Esophagus (tissue), 2 donors: ENCODE measurements around the gene RAB40C. TPM values are rescaled to one million over a fixed set of nuclear protein-coding genes. Genes with fewer than 3 reads are reported as not detected.

Experiments used
- H3K27ac ChIP-seq, 2 donors: one replicate each; pipeline ENCODE4 v1.5.1; 2013; ENCODE audit warnings: low read depth in 2 of 2, mild to moderate bottlenecking in 2 of 2, inconsistent platforms in 1 of 2, low read length in 1 of 2, moderate library complexity in 1 of 2
- H3K27me3 ChIP-seq, 2 donors: one replicate each; pipeline ENCODE4 v1.6.1; 2013; ENCODE audit warnings: low read length in 2 of 2, control low read depth in 1 of 2, mild to moderate bottlenecking in 1 of 2; ENCODE audit not compliant: insufficient read depth in 2 of 2, control insufficient read depth in 1 of 2
- H3K36me3 ChIP-seq, 2 donors: one replicate each; pipeline ENCODE4 v1.6.1; 2013; ENCODE audit warnings: low read length in 1 of 2; ENCODE audit not compliant: control insufficient read depth in 2 of 2, insufficient read depth in 2 of 2
- H3K4me1 ChIP-seq, 2 donors: one replicate each; pipeline ENCODE4 v1.6.1; 2013; ENCODE audit warnings: low read length in 1 of 2; ENCODE audit not compliant: control insufficient read depth in 2 of 2, insufficient read depth in 2 of 2
- H3K4me3 ChIP-seq, 2 donors: one replicate each; pipeline ENCODE4 v1.5.1; 2013; ENCODE audit warnings: low read length in 2 of 2, mild to moderate bottlenecking in 2 of 2, low read depth in 1 of 2, moderate library complexity in 1 of 2
- H3K9me3 ChIP-seq, 2 donors: one replicate each; pipeline ENCODE4 v1.6.1; 2013; ENCODE audit warnings: mild to moderate bottlenecking in 2 of 2, low read depth in 1 of 2, low read length in 1 of 2, moderate library complexity in 1 of 2; ENCODE audit not compliant: control insufficient read depth in 2 of 2, insufficient read depth in 1 of 2
- WGBS, 2 donors: extraction: QIAGEN DNeasy Blood & Tissue Kit; methylation state at CpG; one replicate each; pipeline ENCODE4 v1.1.7; 2013; 5-methylcytosine and 5-hydroxymethylcytosine counted together
- polyA plus RNA-seq, 2 donors: library from polyadenylated mRNA; stranded (reverse); fragments of 200-250 nt; gene quantifications; one replicate each; pipeline ENCODE4 v1.2.3, GENCODE V29; 2013
- donor health status: healthy with polysubstance abuse.
- donor health status: Bipolar disorder and iron deficiency.

The RAB40C gene
- polyA plus RNA-seq, 2 donors, result 18.1 to 42.4 TPM

DNA sequence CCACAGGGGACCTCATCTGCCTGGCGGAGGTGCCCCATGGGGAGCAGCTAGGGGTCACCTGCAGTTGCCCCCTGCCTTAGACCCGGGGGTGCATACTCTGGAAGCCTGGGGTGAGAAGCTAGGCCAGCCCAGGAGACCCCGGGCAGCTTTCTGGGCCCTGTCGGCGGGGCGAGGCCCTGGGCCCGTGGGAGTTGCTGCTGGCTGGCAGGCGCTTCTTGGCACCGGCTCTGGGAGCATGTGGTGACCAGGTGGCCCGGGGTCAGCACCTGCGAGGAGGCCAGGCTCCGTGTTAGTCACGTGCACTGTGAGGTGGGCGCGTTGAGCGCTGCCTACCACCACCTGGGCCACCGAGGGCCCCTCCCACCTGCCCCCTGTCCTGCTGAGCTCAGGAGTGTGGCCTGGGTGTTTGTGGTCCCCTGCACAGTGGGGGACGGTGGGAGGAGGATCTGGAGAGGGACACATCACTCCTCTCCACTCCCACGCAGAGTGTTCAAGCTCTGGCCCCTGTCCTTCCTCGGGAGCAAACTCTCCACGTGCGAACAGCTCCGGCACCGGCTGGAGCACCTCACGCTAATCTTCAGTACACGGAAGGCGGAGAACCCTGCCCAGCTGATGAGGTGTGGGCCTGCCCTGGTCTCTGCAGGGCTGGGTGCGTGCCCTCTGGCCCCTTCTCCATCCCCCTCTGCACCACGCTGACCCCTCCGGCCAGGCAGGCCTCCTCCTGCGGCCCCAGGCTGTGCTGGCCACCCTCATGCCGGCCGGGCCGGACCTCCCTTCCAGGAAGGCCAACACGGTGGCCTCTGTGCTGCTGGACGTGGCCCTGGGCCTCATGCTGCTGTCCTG, 14.3 kb upstream of the RAB40C start:
- H3K9me3 ChIP-seq, result no peaks in the 10 kb centered on the region
- no peak overlapping the region for H3K4me3 ChIP-seq
- H3K27me3 ChIP-seq, result no peaks in the 10 kb centered on the region
- H3K4me1 ChIP-seq, result peaks cover 0 to 8% of the 10 kb centered on the region in 2 donors
- H3K27ac ChIP-seq, result no peak overlapping the region
- H3K36me3 ChIP-seq, result peaks cover 0 to 25% of the 10 kb centered on the region in 2 donors
- WGBS, 2 donors, result 87 to 91% methylated on average over 36 of the region's 36 CpGs

DNA sequence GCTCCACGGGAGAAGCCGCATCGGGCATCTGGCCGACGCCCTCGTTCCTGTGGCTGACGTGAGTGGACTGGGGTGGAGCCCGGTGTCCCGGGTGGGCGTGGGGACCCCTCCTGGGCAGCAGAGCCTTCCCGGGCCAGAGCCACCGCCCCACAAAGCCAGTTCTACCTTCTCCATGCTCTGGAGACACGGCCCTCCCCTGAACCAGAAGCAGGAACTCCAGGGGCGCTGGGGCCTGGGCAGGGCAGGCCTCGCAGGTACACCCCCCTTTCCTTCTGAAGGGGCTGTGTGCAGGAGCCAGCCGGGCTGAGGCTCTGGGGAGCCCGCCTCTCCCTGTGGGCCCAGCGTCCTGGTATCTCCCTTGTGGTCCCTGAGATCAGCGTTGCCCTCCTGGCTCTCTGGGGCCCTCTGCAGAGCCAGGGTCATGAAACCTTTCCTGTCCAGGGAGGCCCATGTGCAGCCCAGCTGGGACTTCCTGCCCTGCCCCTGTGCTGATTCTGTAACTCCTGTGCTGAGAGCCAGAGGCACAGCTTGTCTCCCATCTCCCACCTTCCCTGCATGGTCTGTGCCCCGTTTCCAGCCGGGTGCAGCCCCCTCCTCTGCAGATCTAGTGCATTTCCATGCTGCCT, 13.6 kb upstream of the RAB40C start:
- WGBS, 2 donors, result 78 to 82% methylated on average over 20 to 21 of the region's 21 CpGs
- H3K9me3 ChIP-seq, result no peaks in the 10 kb centered on the region
- no peak overlapping the region for H3K4me3 ChIP-seq
- peaks cover 0 to 3% of the 10 kb centered on the region in 2 donors for H3K4me1 ChIP-seq
- no peak overlapping the region for H3K27ac ChIP-seq
- H3K36me3 ChIP-seq, result peaks cover 0 to 25% of the 10 kb centered on the region in 2 donors
- H3K27me3 ChIP-seq, result no peaks in the 10 kb centered on the region

DNA sequence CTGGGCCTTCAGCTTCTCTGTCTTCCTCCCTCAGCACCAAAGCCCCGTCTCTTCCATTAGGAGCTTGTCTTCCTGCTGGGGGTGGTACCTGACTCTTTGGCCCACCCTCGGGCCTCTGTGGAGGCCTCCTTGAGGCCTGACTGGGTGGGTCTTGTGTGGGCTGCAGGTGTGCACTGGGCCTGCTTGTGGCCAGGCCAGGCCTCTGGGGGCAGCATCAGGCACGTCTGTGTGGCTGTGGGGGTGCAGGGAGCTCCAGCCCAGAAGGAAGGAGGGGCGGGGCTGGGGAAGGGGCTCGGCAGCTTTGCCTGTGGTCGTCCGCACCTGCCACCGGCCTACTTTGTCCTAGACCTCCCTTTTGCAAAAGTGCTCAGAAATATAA, 13.1 kb upstream of the RAB40C start:
- Histone ChIP-seq H3K27ac (no peak overlapping the region), H3K27me3 (no peaks in the 10 kb centered on the region), H3K9me3 (no peaks in the 10 kb centered on the region), H3K36me3 (peaks cover 0 to 25% of the 10 kb centered on the region in 2 donors), H3K4me1 (peaks cover 0 to 3% of the 10 kb centered on the region in 2 donors), H3K4me3 (no peak overlapping the region)
- 60 to 69% methylated on average over 8 of the region's 8 CpGs for WGBS, 2 donors

DNA sequence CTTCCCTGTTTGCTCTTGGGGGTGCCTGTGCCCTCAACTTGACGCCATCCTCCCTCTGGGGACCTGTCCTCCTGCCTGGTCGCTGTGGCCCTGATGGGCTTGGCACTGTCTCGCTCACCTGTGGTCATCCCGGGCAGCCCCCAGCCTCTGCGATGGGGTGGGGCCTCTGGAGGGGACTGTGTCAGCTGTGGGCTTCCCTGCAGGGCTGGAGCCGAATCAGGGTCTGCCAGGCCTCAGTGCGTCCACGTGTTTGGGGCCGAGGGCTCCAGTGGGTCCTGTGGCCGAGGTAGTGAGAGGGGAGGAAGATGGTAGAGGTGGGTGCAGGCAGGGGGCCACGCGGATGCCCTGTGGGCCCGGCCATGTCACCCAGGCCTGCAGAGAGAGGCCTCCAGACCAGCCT, 12.1 kb upstream of the RAB40C start:
- Histone ChIP-seq H3K4me1 (peaks cover 0 to 3% of the 10 kb centered on the region in 2 donors), H3K9me3 (no peaks in the 10 kb centered on the region), H3K4me3 (no peak overlapping the region), H3K27ac (no peak overlapping the region), H3K36me3 (peaks cover 0 to 22% of the 10 kb centered on the region in 2 donors), H3K27me3 (no peaks in the 10 kb centered on the region)
- 91 to 95% methylated on average over 13 of the region's 13 CpGs for WGBS, 2 donors

DNA sequence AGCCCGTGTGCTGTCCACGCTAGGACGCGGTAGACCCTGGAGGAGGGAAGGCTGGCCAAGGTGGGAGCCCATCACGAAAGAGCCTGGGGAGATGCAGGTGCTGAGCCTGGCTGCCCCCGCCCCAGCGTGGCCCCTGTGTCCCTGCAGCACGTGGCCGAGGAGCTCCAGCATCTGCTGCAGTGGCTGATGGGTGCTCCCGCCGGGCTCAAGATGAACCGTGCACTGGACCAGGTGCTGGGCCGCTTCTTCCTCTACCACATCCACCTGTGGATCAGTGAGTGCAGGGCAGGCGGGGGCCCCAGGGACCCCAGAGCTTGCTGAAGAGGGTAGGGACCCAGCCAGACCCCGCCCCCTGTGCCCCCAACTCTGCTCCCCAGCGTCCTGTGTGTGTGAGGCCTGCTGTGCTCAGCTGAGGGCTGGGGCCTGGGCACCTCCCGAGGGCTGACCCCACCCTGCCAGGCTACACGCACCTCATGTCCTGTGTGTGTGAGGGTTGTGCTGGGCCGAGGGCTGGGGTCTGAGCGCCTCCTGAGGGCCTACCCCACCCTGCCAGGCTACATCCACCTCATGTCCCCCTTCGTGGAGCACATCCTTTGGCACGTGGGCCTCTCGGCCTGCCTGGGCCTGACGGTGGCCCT, 11.5 kb upstream of the RAB40C start:
- H3K27me3 ChIP-seq, result no peaks in the 10 kb centered on the region
- no peaks in the 10 kb centered on the region for H3K9me3 ChIP-seq
- peaks cover 0 to 3% of the 10 kb centered on the region in 2 donors for H3K4me1 ChIP-seq
- peaks cover 0 to 22% of the 10 kb centered on the region in 2 donors for H3K36me3 ChIP-seq
- no peak overlapping the region for H3K4me3 ChIP-seq
- no peak overlapping the region for H3K27ac ChIP-seq
- 86 to 87% methylated on average over 24 of the region's 24 CpGs for WGBS, 2 donors

DNA sequence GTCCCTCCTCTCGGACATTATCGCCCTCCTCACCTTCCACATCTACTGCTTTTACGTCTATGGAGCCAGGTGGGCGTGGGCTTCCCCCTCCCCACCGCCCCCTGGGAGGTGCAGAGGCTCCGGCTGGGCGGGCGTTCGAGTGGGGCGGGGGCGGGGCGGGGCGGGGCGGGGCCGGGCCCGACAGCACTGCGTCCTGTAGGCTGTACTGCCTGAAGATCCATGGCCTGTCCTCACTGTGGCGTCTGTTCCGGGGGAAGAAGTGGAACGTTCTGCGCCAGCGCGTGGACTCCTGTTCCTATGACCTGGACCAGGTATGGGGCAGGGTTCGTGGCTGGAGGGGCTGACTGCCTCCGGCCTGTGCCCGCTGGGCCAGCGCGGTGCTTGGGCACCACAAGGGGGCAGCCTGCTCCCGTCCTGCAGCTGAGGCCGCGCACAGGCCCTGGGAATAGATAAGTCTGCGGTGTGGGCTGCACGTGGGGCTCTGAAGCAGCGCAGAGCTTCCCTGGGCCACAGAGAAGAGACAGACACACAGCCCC, 10.9 kb upstream of the RAB40C start:
- 19 to 39% methylated on average over 34 of the region's 34 CpGs for WGBS, 2 donors
- H3K4me1 ChIP-seq, result peaks cover 0 to 3% of the 10 kb centered on the region in 2 donors
- H3K4me3 ChIP-seq, result no peak overlapping the region
- no peaks in the 10 kb centered on the region for H3K9me3 ChIP-seq
- H3K27ac ChIP-seq, result no peak overlapping the region
- H3K36me3 ChIP-seq, result peaks cover 0 to 20% of the 10 kb centered on the region in 2 donors
- no peaks in the 10 kb centered on the region for H3K27me3 ChIP-seq

DNA sequence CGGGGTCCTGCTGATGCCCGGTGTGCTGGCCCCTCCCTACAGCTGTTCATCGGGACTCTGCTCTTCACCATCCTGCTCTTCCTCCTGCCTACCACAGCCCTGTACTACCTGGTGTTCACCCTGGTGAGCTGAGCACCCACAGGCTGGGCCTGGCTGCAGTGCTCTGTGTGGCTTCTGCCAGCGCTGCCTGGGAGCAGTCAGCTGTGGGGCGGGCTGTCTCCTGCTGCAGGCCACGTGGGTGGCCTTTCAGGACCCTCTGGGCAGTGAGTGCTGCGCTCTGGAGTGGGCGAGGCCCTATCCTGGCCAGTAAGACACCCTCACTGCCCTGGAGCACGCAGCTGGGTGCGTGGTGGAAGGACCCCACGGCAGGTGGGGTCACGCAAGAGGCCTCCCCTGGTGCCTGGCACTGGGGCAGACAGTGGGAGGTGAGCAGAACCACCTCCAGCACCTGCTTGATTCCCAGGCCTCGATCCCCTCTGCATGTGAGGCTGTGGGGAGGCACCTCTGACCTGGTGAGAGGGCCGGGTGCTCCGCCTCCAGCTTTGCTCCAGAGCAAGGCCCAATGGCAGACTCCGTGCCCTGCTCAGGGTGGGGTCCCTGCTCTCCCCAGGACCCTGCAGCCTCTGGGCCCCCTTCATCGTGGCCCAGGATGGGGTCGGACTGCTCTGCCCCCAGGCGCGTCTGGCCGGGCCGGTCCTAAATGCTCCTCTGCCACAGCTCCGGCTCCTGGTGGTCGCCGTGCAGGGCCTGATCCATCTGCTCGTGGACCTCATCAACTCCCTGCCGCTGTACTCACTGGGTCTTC, 9.5 kb upstream of the RAB40C start:
- whole genome bisulfite sequencing, 2 donors, result 76 to 89% methylated on average over 26 to 27 of the region's 27 CpGs

DNA sequence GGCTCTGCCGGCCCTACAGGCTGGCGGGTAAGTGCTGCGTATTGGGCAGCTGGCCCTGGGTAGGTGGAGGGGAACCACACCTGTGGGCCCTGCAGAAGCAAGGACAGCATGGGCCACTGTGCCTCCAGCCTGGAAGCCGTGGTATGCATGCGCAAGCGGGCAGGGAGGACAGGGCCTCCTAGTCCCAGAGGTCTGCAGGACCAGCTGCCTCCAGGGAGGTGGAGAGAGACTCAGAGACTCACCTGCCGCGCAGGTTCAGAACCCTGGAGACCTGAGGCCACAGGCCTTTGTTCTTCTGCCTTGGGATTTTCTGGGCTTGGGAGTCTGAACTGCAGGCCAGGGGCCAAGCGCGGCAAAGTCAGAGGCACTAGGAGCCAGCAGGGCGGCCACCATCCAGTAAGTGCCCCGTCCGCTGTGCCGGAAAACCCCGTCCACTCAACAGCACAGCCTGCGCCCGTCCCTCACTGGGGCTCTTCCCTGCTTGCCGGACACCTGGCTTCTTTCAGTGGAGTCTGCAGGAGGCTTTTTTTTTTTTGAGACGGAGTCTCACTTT, 8.8 kb upstream of the RAB40C start:
- peaks cover 0 to under 1% of the 10 kb centered on the region in 2 donors for H3K36me3 ChIP-seq

More for the DNA sequence above, 9.5 kb upstream of the RAB40C start:
- H3K4me1 ChIP-seq, result peaks cover 0 to 3% of the 10 kb centered on the region in 2 donors
- no peak overlapping the region for H3K27ac ChIP-seq
- H3K36me3 ChIP-seq, result peaks cover 0 to 7% of the 10 kb centered on the region in 2 donors
- no peak overlapping the region for H3K4me3 ChIP-seq
- no peaks in the 10 kb centered on the region for H3K9me3 ChIP-seq
- H3K27me3 ChIP-seq, result no peaks in the 10 kb centered on the region

More for the DNA sequence above, 8.8 kb upstream of the RAB40C start:
- Histone ChIP-seq H3K9me3 (no peaks in the 10 kb centered on the region), H3K27ac (no peak overlapping the region), H3K27me3 (no peaks in the 10 kb centered on the region), H3K4me3 (no peak overlapping the region), H3K4me1 (peaks cover 0 to 3% of the 10 kb centered on the region in 2 donors)
- WGBS, 2 donors, result 92 to 96% methylated on average over 19 of the region's 19 CpGs
